Caco-2 (cell line): ENCODE results near the gene CTRL. TPM values are rescaled to one million over a fixed set of nuclear protein-coding genes. Genes with fewer than 3 reads are reported as not detected.

Source experiments
- BruUV-seq: library from RNA; stranded (reverse); fragments of 400-500 nt; replicated peaks from 2 replicates; lab custom pipeline; 2021; lab: Mats Ljungman, UMichigan
- CTCF ChIA-PET: fragments of 300-600 bp; sonication (Branson Sonifier 250); formaldehyde crosslinking; loops from one replicate; lab custom pipeline; 2022; ENCODE audit warnings: antibody characterized with exemption; lab: Charles Lee
- POLR2A ChIA-PET: fragments of 300-600 bp; sonication (Branson Sonifier 250); formaldehyde crosslinking; loops from one replicate; lab custom pipeline; 2022; ENCODE audit warnings: antibody characterized with exemption; lab: Charles Lee
- DNase-seq, 2 experiments: peaks; one replicate each; pipeline versions ENCODE4 v3.0.0 to v3.0.0-alpha.2; 2020 to 2022
- H3K27me3 ChIP-seq: replicated peaks from 2 replicates; pipeline ENCODE4 v1.6.0; 2011; ENCODE audit warnings: low read length; ENCODE audit not compliant: control insufficient read depth, insufficient read depth
- H3K36me3 ChIP-seq: 2 replicates; pipeline ENCODE4 v1.5.1; 2011; ENCODE audit warnings: low read length; ENCODE audit not compliant: control insufficient read depth, insufficient read depth
- H3K4me1 ChIP-seq: fragments of 250-450 bp; sonication (Bioruptor Pico); 2 replicates; pipeline ENCODE4 v1.5.1; 2020; ENCODE audit warnings: mild to moderate bottlenecking
- H3K4me3 ChIP-seq: 2 replicates; pipeline ENCODE4 v1.5.1; 2011; ENCODE audit warnings: low read depth, mild to moderate bottlenecking, control low read depth, low read length
- H3K9me3 ChIP-seq: fragments of 250-450 bp; sonication (Bioruptor Pico); 2 replicates; pipeline ENCODE4 v1.5.1; 2020; ENCODE audit warnings: mild to moderate bottlenecking, moderate library complexity
- H3K27ac Mint-ChIP-seq: one replicate; pipeline ENCODE4 v1.8.0; 2022; ENCODE audit warnings: mixed read lengths; ENCODE audit not compliant: unreplicated experiment
- H3K27me3 Mint-ChIP-seq: one replicate; pipeline ENCODE4 v1.8.0; 2022; ENCODE audit warnings: mixed read lengths; ENCODE audit not compliant: insufficient read depth, unreplicated experiment
- H3K36me3 Mint-ChIP-seq: one replicate; pipeline ENCODE4 v1.8.0; 2022; ENCODE audit warnings: mild to moderate bottlenecking, mixed read lengths; ENCODE audit not compliant: insufficient read depth, unreplicated experiment
- H3K4me1 Mint-ChIP-seq: one replicate; pipeline ENCODE4 v1.8.0; 2022; ENCODE audit warnings: low read depth, mixed read lengths; ENCODE audit not compliant: unreplicated experiment
- H3K4me3 Mint-ChIP-seq: one replicate; pipeline ENCODE4 v1.8.0; 2022; ENCODE audit warnings: mild to moderate bottlenecking, moderate library complexity, mixed read lengths; ENCODE audit not compliant: unreplicated experiment
- H3K9me3 Mint-ChIP-seq: one replicate; pipeline ENCODE4 v1.8.0; 2022; ENCODE audit warnings: mixed read lengths; ENCODE audit not compliant: unreplicated experiment
- CTCF ChIP-seq, 2 experiments: fragments of 200-600 bp in 1 of 2; IDR thresholded peaks; 1 replicate in 1 of 2; 2 replicates in 1 of 2; pipeline versions ENCODE4 v1.5.1 to v1.8.0; 2011 to 2022; ENCODE audit warnings: antibody characterized with exemption in 1 of 2, control low read depth in 1 of 2, inconsistent platforms in 1 of 2, low read depth in 1 of 2, low read length in 1 of 2, mild to moderate bottlenecking in 1 of 2, moderate library complexity in 1 of 2; ENCODE audit not compliant: insufficient read depth in 1 of 2, severe bottlenecking in 1 of 2, unreplicated experiment in 1 of 2
- intact Hi-C: fragments of 100-400 bp; cut with micrococcal nuclease; formaldehyde crosslinking; loops from one replicate; pipeline ENCODE4 v1.10.0; 2022; ENCODE audit not compliant: unreplicated experiment
- total RNA-seq: library from RNA; stranded (reverse); gene quantifications from 2 replicates; pipeline ENCODE4 v1.2.3, GENCODE V29; 2022

Gene CTRL
- total RNA-seq, 1 experiment from 2014 or later: 0.66 TPM

DNA sequence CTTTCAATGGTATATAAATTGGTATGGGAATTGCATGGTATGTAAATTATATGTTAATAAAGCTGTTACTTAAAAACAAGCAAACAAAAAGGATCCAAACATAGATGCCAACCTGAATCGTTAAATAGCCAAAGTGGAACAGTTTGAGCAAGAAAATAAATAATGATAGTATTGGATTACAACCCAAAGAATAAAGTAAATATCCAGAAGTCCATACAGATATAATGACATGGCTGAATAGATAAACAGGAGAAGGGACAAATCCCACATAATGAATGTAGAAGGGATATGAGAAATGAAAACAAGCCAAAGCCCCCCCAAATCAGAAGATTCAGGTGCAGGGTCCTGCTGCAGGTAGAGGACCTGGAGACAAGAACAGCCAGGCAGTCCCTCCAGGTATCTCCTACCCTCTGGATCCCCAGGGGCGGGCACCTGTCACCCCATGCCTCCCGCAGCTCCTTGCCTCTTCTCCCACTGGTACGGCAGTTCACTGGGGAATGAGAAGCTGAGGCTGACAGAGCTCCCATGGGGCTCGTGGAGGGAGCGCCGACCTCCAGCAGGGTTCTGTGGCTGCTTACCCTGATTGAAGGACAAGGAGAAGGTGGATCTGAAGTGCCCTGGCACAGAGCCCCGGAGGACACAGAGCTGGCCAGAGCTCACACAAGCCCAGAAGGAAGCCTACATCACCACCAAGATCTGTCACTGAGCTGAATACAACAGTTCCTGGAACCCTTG, 22.1 kb upstream of the CTRL start:
- POLR2A ChIA-PET: interaction anchor here (0.6 kb wide), 1 partner anchor 133 kb away, joined by 4 read pairs; no protein-coding TSS in a partner anchor
- CTCF ChIA-PET: interaction anchor here (0.9 to 1.3 kb wide), 2 partner anchors 12 to 87 kb away, joined by 4 to 6 read pairs; no protein-coding TSS in a partner anchor
- TF ChIP-seq CTCF (IDR thresholded peaks at IDR 0.05; ENCODE audit: insufficient read depth in 1 of 2, low read depth in 1 of 2, low read length in 1 of 2, severe bottlenecking in 1 of 2, unreplicated experiment in 1 of 2): no peak
- no peaks in the 10 kb centered on the region for H3K9me3 Mint-ChIP-seq
- BruUV-seq: no TSS peak
- H3K27ac Mint-ChIP-seq: no peak overlapping the region
- Histone ChIP-seq H3K9me3 (no peaks in the 10 kb centered on the region), H3K4me3 (no peak overlapping the region), H3K36me3 (peaks cover 8% of the 10 kb centered on the region), H3K27me3 (no peaks in the 10 kb centered on the region), H3K4me1 (no peaks in the 10 kb centered on the region)
- no peaks in the 10 kb centered on the region for H3K4me1 Mint-ChIP-seq
- peaks cover 83% of the 10 kb centered on the region for H3K36me3 Mint-ChIP-seq
- intact Hi-C loops: no loop called here
- no peaks in the 10 kb centered on the region for H3K27me3 Mint-ChIP-seq
- no peak overlapping the region for H3K4me3 Mint-ChIP-seq
- no peak for DNase-seq

GRCh38 chr16:67951485-67951884, 19.8 kb upstream of the CTRL start:
- H3K4me3 ChIP-seq: no peak overlapping the region
- H3K4me1 ChIP-seq: no peaks in the 10 kb centered on the region
- TF ChIP-seq CTCF (IDR thresholded peaks at IDR 0.05; ENCODE audit: insufficient read depth in 1 of 2, low read depth in 1 of 2, low read length in 1 of 2, severe bottlenecking in 1 of 2, unreplicated experiment in 1 of 2): no peak
- Mint-ChIP-seq H3K27me3 (no peaks in the 10 kb centered on the region), H3K9me3 (no peaks in the 10 kb centered on the region), H3K27ac (no peak overlapping the region), H3K36me3 (peaks cover 86% of the 10 kb centered on the region), H3K4me3 (no peak overlapping the region), H3K4me1 (no peaks in the 10 kb centered on the region)
- no TSS peak for BruUV-seq
- DNase-seq: no peak
- H3K9me3 ChIP-seq: no peaks in the 10 kb centered on the region
- H3K36me3 ChIP-seq: peaks cover 10% of the 10 kb centered on the region
- no peaks in the 10 kb centered on the region for H3K27me3 ChIP-seq
- CTCF ChIA-PET: no interaction called here
- POLR2A ChIA-PET: interaction anchor here (0.8 to 0.9 kb wide), 2 partner anchors 8 to 16 kb away, joined by 3 read pairs; no protein-coding TSS in a partner anchor
- intact Hi-C loops: no loop called here

DNA sequence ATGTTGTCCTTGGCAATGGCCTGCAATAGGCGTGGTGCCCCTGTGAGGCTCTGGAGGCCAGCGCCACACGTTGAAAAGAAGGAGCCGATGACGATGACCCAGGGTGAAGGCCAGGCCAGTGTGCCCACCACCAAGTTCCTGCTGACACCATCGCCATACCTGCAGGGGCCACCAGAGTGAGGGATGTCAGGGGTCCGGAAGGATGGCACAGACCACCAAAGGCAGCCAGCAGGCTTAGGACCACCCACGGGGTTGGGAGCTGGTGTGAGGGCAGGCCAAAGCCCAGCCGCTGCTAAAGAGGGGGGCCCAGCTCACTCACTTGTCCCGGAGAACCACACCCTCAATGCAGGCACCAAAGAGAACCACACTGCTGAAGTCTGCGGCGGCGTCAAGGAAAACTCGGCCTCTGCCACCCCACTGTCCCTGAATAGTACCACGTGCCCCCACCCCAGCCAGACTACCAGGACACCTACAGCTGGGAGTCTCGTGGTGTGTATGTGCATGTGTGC, 18.7 kb upstream of the CTRL start:
- TF ChIP-seq CTCF (IDR thresholded peaks at IDR 0.05; ENCODE audit: insufficient read depth in 1 of 2, low read depth in 1 of 2, low read length in 1 of 2, severe bottlenecking in 1 of 2, unreplicated experiment in 1 of 2): no peak
- Mint-ChIP-seq H3K27ac (no peak overlapping the region), H3K9me3 (no peaks in the 10 kb centered on the region), H3K27me3 (no peaks in the 10 kb centered on the region), H3K4me1 (no peaks in the 10 kb centered on the region), H3K36me3 (peaks cover 94% of the 10 kb centered on the region), H3K4me3 (no peak overlapping the region)
- BruUV-seq: no TSS peak
- intact Hi-C loops: no loop called here
- no peaks in the 10 kb centered on the region for H3K27me3 ChIP-seq
- no peak for DNase-seq
- H3K9me3 ChIP-seq: no peaks in the 10 kb centered on the region
- ChIA-PET CTCF (interaction anchor here (0.5 kb wide), 1 partner anchor 32 kb away, joined by 3 read pairs; no protein-coding TSS in a partner anchor), POLR2A (interaction anchor here (0.6 kb wide), 1 partner anchor 73 kb away, joined by 3 read pairs; the partner anchor contains the start of genes DDX28 and DUS2)
- no peaks in the 10 kb centered on the region for H3K4me1 ChIP-seq
- no peak overlapping the region for H3K4me3 ChIP-seq
- peaks cover 10% of the 10 kb centered on the region for H3K36me3 ChIP-seq
